Keratinocyte (primary cell): ENCODE results near the gene CARD11. TPM values are rescaled to one million over a fixed set of nuclear protein-coding genes. Genes with fewer than 3 reads are reported as not detected.

Experiments
- DNase-seq: peaks from one replicate; pipeline ENCODE4 v3.0.0-alpha.2; 2011; ENCODE audit warnings: low read depth, missing footprints, low spot score
- FAIRE-seq: peaks from 2 replicates; lab custom pipeline; 2011; peaks lifted over from hg19 to GRCh38; lab: Jason Lieb, UNC
- H2AFZ ChIP-seq: 2 replicates; pipeline ENCODE4 v1.6.0; 2012; ENCODE audit warnings: low read length, control low read depth, inconsistent platforms; ENCODE audit not compliant: control insufficient read depth
- H3K27ac ChIP-seq: 2 replicates; pipeline ENCODE4 v1.5.1; 2011; ENCODE audit warnings: low read length; ENCODE audit not compliant: control insufficient read depth, insufficient read depth
- H3K27me3 ChIP-seq: 3 replicates; pipeline ENCODE4 v1.6.0; 2011; ENCODE audit warnings: low read length; ENCODE audit not compliant: control insufficient read depth, insufficient read depth; ENCODE audit errors: extremely low read depth
- H3K36me3 ChIP-seq, 2 experiments: 2 replicates in 1 of 2; 3 replicates in 1 of 2; pipeline ENCODE4 v1.5.1; 2011; ENCODE audit warnings: low read length in 2 of 2, mild to moderate bottlenecking in 1 of 2; ENCODE audit not compliant: control insufficient read depth in 2 of 2, insufficient read depth in 2 of 2; ENCODE audit errors: extremely low read depth in 1 of 2
- H3K4me1 ChIP-seq: 3 replicates; pipeline ENCODE4 v1.5.1; 2011; ENCODE audit warnings: low read length; ENCODE audit not compliant: control insufficient read depth, insufficient read depth; ENCODE audit errors: extremely low read depth
- H3K4me2 ChIP-seq: 3 replicates; pipeline ENCODE4 v1.6.0; 2011; ENCODE audit warnings: low read depth, low read length; ENCODE audit not compliant: control insufficient read depth, insufficient read depth; ENCODE audit errors: extremely low read depth
- H3K4me3 ChIP-seq, 3 experiments: fragments of 200-600 bp in 1 of 3; sonication (generic) in 1 of 3; 2 replicates in 2 of 3; 3 replicates in 1 of 3; pipeline ENCODE4 v1.5.1; 2011 to 2016; ENCODE audit warnings: low read length in 3 of 3, mild to moderate bottlenecking in 3 of 3, control low read depth in 2 of 3, inconsistent platforms in 1 of 3, low read depth in 1 of 3, mixed read lengths in 1 of 3, mixed run types in 1 of 3, moderate library complexity in 1 of 3; ENCODE audit not compliant: control insufficient read depth in 2 of 3, insufficient read depth in 2 of 3; ENCODE audit errors: extremely low read depth in 1 of 3
- H3K79me2 ChIP-seq: 2 replicates; pipeline ENCODE4 v1.6.0; 2012; ENCODE audit warnings: low read length; ENCODE audit not compliant: control insufficient read depth, insufficient read depth
- H3K9ac ChIP-seq: 3 replicates; pipeline ENCODE4 v1.6.0; 2011; ENCODE audit warnings: low read length; ENCODE audit not compliant: control insufficient read depth, insufficient read depth; ENCODE audit errors: extremely low read depth
- H3K9me1 ChIP-seq: 3 replicates; pipeline ENCODE4 v1.6.0; 2011; ENCODE audit warnings: low read length; ENCODE audit not compliant: control insufficient read depth, insufficient read depth; ENCODE audit errors: extremely low read depth
- H3K9me3 ChIP-seq: 2 replicates; pipeline ENCODE4 v1.5.1; 2012; ENCODE audit warnings: low read depth, low read length; ENCODE audit not compliant: control insufficient read depth
- H4K20me1 ChIP-seq: 3 replicates; pipeline ENCODE4 v1.6.0; 2011; ENCODE audit warnings: low read length; ENCODE audit not compliant: control insufficient read depth, insufficient read depth; ENCODE audit errors: extremely low read depth
- CTCF ChIP-seq, 3 experiments: IDR thresholded peaks in 1 of 3; conservative IDR thresholded peaks in 1 of 3; optimal IDR thresholded peaks in 1 of 3; 2 replicates in 2 of 3; 3 replicates in 1 of 3; pipeline versions ENCODE3 to v1.5.1; 2011; ENCODE audit warnings: low read length in 3 of 3, mild to moderate bottlenecking in 3 of 3, moderate library complexity in 2 of 3, control low read depth in 1 of 3, inconsistent platforms in 1 of 3; ENCODE audit not compliant: insufficient read depth in 2 of 3; ENCODE audit errors: extremely low read depth in 1 of 3
- EZH2 ChIP-seq: IDR thresholded peaks from one replicate; pipeline ENCODE4 v1.6.1; 2012; ENCODE audit warnings: inconsistent platforms, mild to moderate bottlenecking, low read length, moderate library complexity
- dilution Hi-C: fragments of 300-500 bp; cut with MboI; formaldehyde crosslinking; loops from one replicate; pipeline ENCODE4 v1.7.0; 2020; ENCODE audit warnings: low sequenced_read_pairs; ENCODE audit not compliant: extremely low pct_ligation_motif_present
- polyA plus RNA-seq, 5 experiments: library from polyadenylated mRNA; depleted of rRNA in 3 of 5; stranded (reverse) in 3 of 5; stranded (forward) in 1 of 5; unstranded in 1 of 5; fragments of >200 nt; gene quantifications; 1 replicate in 1 of 5; 2 replicates in 3 of 5; 3 replicates in 1 of 5; pipeline versions ENCODE4 v1.2.1 to v1.2.3, GENCODE V29; 2011 to 2012; ENCODE audit warnings: missing spikeins in 2 of 5, low read depth in 1 of 5, low replicate concordance in 1 of 5

Gene CARD11
- polyA plus RNA-seq, 1 donor (not counting 4 experiments of a cell fraction or from before 2014, with no cell fraction given), result 4.3 TPM

DNA sequence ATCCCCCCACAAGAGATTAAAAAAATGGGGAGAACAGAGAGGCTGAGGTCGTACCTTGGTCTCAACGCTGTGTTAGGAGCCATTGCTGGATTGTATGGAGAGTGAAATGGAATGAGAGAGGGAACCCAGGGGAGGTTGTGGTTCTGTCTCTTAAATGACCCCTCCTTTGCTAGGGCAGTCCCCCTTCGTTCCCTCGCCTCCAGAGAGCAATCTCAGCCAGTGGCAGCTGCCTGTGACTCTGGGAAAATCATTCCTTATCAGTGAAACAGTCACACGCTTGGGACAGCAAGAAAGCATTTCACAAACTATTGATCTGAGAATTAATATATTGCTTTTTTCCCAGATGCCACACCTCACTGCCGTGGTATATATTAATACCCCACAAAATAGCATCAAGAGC, 12.0 kb upstream of the CARD11 start:
- DNase-seq (no peak), FAIRE-seq (no peak)
- H4K20me1 ChIP-seq, result no peaks in the 10 kb centered on the region
- H3K27me3 ChIP-seq, result peaks cover 14% of the 10 kb centered on the region
- H3K9ac ChIP-seq, result no peak overlapping the region
- no peaks in the 10 kb centered on the region for H3K79me2 ChIP-seq
- no peak overlapping the region for H3K4me3 ChIP-seq
- dilution Hi-C loops, result no loop called here
- peaks cover 4% of the 10 kb centered on the region for H3K9me3 ChIP-seq
- no peaks in the 10 kb centered on the region for H3K4me1 ChIP-seq
- TF ChIP-seq CTCF (optimal IDR thresholded peaks at IDR 0.05 in 1 of 3, IDR thresholded peaks at IDR 0.05 in 1 of 3, conservative IDR thresholded peaks at IDR 0.05 in 1 of 3; ENCODE audit: extremely low read depth in 1 of 3, insufficient read depth in 2 of 3, low read length in 3 of 3) (no peak), EZH2 (no peak)
- no peak overlapping the region for H3K27ac ChIP-seq
- H3K9me1 ChIP-seq, result no peaks in the 10 kb centered on the region
- H3K4me2 ChIP-seq, result no peak overlapping the region
- H3K36me3 ChIP-seq, result no peaks in the 10 kb centered on the region
- no peak overlapping the region for H2AFZ ChIP-seq

DNA sequence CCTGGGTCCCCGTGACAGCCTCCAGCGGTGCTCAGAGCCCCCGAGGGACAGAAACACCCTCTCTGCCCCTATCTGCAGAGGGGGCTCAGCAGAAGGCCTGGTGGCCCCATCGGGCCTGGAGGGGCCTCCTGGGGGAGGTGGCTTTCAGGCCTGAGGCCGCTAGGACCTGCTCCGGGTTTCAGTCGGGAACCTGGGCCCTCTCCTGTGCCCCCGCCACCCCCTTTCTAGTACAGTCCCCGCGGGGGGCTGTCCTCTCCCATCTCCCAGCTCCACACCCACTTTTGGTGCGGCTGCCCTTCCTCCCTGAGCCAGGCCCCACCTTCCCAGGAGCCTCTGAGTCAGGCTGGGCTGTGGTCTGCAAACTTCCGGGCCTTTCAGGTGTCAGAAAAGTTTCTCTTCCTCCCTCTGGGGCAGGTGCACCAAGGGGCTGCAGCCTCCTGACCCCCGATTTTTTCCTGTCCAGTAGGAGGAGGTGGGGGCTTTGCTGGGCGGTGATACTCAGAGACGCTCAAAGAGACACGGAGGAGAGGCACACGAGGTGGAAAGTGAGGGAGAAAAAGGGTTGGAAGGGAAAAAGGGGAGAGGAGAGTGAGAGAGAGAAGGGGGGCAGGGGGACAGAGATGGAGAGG, 692 bp downstream of the CARD11 start:
- Histone ChIP-seq H3K79me2 (no peaks in the 10 kb centered on the region), H3K27me3 (no peaks in the 10 kb centered on the region), H3K27ac (no peak overlapping the region), H3K9me1 (no peaks in the 10 kb centered on the region), H3K4me2 (peak overlapping the region; percentile 78), H2AFZ (peak overlapping the region; percentile 39), H3K4me1 (peaks cover 3% of the 10 kb centered on the region), H3K9me3 (no peaks in the 10 kb centered on the region), H3K4me3 (peak overlapping the region; percentile 53 to 73 (median 67)), H3K36me3 (no peaks in the 10 kb centered on the region), H4K20me1 (no peaks in the 10 kb centered on the region), H3K9ac (peak overlapping the region; percentile 37)
- dilution Hi-C loops, result no loop called here
- no peak for DNase-seq
- FAIRE-seq, result no peak
- TF ChIP-seq EZH2, result no peak
- no peak for TF ChIP-seq CTCF (optimal IDR thresholded peaks at IDR 0.05 in 1 of 3, IDR thresholded peaks at IDR 0.05 in 1 of 3, conservative IDR thresholded peaks at IDR 0.05 in 1 of 3; ENCODE audit: extremely low read depth in 1 of 3, insufficient read depth in 2 of 3, low read length in 3 of 3)
